H9 (cell line): Measurements from ENCODE around the gene DES. TPM values are rescaled to one million over a fixed set of nuclear protein-coding genes. Genes with fewer than 3 reads are reported as not detected.

Experiments used
- DNase-seq: peaks from one replicate; pipeline ENCODE4 v3.0.0-alpha.2; 2017
- H2AFZ ChIP-seq: one replicate; pipeline ENCODE4 v1.6.1; 2013; ENCODE audit warnings: mild to moderate bottlenecking, low read length, control low read depth, moderate library complexity
- H2AK5ac ChIP-seq: 2 replicates; pipeline ENCODE4 v1.6.1; 2013; ENCODE audit warnings: low read length, control low read depth, mixed read lengths; ENCODE audit not compliant: insufficient read length
- H2BK120ac ChIP-seq: one replicate; pipeline ENCODE4 v1.6.1; 2013; ENCODE audit warnings: low read depth, mild to moderate bottlenecking, low read length, control low read depth, inconsistent platforms; ENCODE audit not compliant: poor library complexity, severe bottlenecking
- H2BK12ac ChIP-seq: 2 replicates; pipeline ENCODE4 v1.6.1; 2013; ENCODE audit warnings: low read length, control low read depth, mixed read lengths, low read depth; ENCODE audit not compliant: insufficient read length
- H2BK15ac ChIP-seq: 2 replicates; pipeline ENCODE4 v1.6.1; 2013; ENCODE audit warnings: low read depth, low read length, control low read depth
- H2BK20ac ChIP-seq: one replicate; pipeline ENCODE4 v1.6.1; 2013; ENCODE audit warnings: low read depth, mild to moderate bottlenecking, low read length, control low read depth, inconsistent platforms; ENCODE audit not compliant: poor library complexity, severe bottlenecking
- H2BK5ac ChIP-seq: 2 replicates; pipeline ENCODE4 v1.6.1; 2013; ENCODE audit warnings: low read length, control low read depth, mixed read lengths; ENCODE audit not compliant: insufficient read length
- H3K14ac ChIP-seq: 2 replicates; pipeline ENCODE4 v1.6.1; 2013; ENCODE audit warnings: low read length, control low read depth; ENCODE audit not compliant: insufficient read depth
- H3K18ac ChIP-seq: 2 replicates; pipeline ENCODE4 v1.6.1; 2013; ENCODE audit warnings: low read depth, mild to moderate bottlenecking, mixed read lengths, low read length, control low read depth; ENCODE audit not compliant: insufficient read length
- H3K23ac ChIP-seq: 2 replicates; pipeline ENCODE4 v1.6.1; 2013; ENCODE audit warnings: low read length, control low read depth, mixed read lengths, low read depth; ENCODE audit not compliant: insufficient read length
- H3K23me2 ChIP-seq: 2 replicates; pipeline ENCODE4 v1.6.1; 2013; ENCODE audit warnings: low read depth, mild to moderate bottlenecking, mixed read lengths, low read length, control low read depth; ENCODE audit not compliant: insufficient read length, poor library complexity, severe bottlenecking
- H3K27ac ChIP-seq: 2 replicates; pipeline ENCODE4 v1.5.1; 2013; ENCODE audit warnings: low read length, control low read depth, mixed read lengths, low read depth; ENCODE audit not compliant: insufficient read length
- H3K27me3 ChIP-seq: 2 replicates; pipeline ENCODE4 v1.6.1; 2013; ENCODE audit warnings: low read length, control low read depth, inconsistent platforms; ENCODE audit not compliant: insufficient read depth
- H3K4ac ChIP-seq: 2 replicates; pipeline ENCODE4 v1.6.1; 2013; ENCODE audit warnings: low read depth, mild to moderate bottlenecking, control low read depth, inconsistent platforms, low read length, moderate library complexity
- H3K4me1 ChIP-seq: 2 replicates; pipeline ENCODE4 v1.6.1; 2013; ENCODE audit warnings: low read length, control low read depth, inconsistent platforms; ENCODE audit not compliant: insufficient read depth
- H3K4me2 ChIP-seq: 2 replicates; pipeline ENCODE4 v1.6.1; 2013; ENCODE audit warnings: low read length, control low read depth, mixed read lengths; ENCODE audit not compliant: insufficient read length, insufficient read depth
- H3K56ac ChIP-seq: 2 replicates; pipeline ENCODE4 v1.6.1; 2013; ENCODE audit warnings: low read depth, mild to moderate bottlenecking, mixed read lengths, low read length, control low read depth; ENCODE audit not compliant: insufficient read length
- H3K79me1 ChIP-seq: 2 replicates; pipeline ENCODE4 v1.6.1; 2013; ENCODE audit warnings: low read depth, mild to moderate bottlenecking, moderate library complexity, low read length, control low read depth, inconsistent platforms; ENCODE audit not compliant: insufficient read depth, poor library complexity, severe bottlenecking
- H3K79me2 ChIP-seq: 2 replicates; pipeline ENCODE4 v1.6.1; 2013; ENCODE audit warnings: low read length, control low read depth, inconsistent platforms; ENCODE audit not compliant: insufficient read depth
- H3K9ac ChIP-seq: 2 replicates; pipeline ENCODE4 v1.6.1; 2013; ENCODE audit warnings: low read length, control low read depth, mixed read lengths; ENCODE audit not compliant: insufficient read length; ENCODE audit errors: extremely low read depth
- H3K9me3 ChIP-seq: one replicate; pipeline ENCODE4 v1.6.1; 2013; ENCODE audit warnings: low read depth, low read length, inconsistent platforms; ENCODE audit not compliant: control insufficient read depth
- H3T11ph ChIP-seq: one replicate; pipeline ENCODE4 v1.6.1; 2013; ENCODE audit warnings: mild to moderate bottlenecking, low read length, control low read depth, inconsistent platforms
- H4K20me1 ChIP-seq: one replicate; pipeline ENCODE4 v1.6.1; 2013; ENCODE audit not compliant: control insufficient read depth, insufficient read length, insufficient read depth
- H4K5ac ChIP-seq: 2 replicates; pipeline ENCODE4 v1.6.1; 2013; ENCODE audit warnings: low read depth, mild to moderate bottlenecking, mixed read lengths, low read length, control low read depth; ENCODE audit not compliant: insufficient read length
- H4K8ac ChIP-seq: replicated peaks from 2 replicates; pipeline ENCODE4 v1.6.1; 2013; ENCODE audit warnings: low read length, control low read depth, mixed read lengths, low read depth; ENCODE audit not compliant: insufficient read length
- H4K91ac ChIP-seq: 2 replicates; pipeline ENCODE4 v1.6.1; 2013; ENCODE audit warnings: low read depth, mild to moderate bottlenecking, moderate library complexity, mixed read lengths, low read length, control low read depth; ENCODE audit not compliant: insufficient read length
- H3K27ac Mint-ChIP-seq, 3 experiments: 2 replicates in 2 of 3; 3 replicates in 1 of 3; pipeline ENCODE4 v1.8.0; 2020 to 2021; ENCODE audit warnings: mixed read lengths in 3 of 3, mild to moderate bottlenecking in 1 of 3, moderate library complexity in 1 of 3
- H3K27me3 Mint-ChIP-seq: 2 replicates; pipeline ENCODE4 v1.8.0; 2021; ENCODE audit warnings: low read depth, mild to moderate bottlenecking, moderate library complexity, mixed read lengths
- H3K36me3 Mint-ChIP-seq, 3 experiments: 2 replicates in 2 of 3; 3 replicates in 1 of 3; pipeline ENCODE4 v1.8.0; 2020 to 2021; ENCODE audit warnings: low read depth in 3 of 3, mixed read lengths in 3 of 3; ENCODE audit not compliant: insufficient read depth in 1 of 3
- H3K4me1 Mint-ChIP-seq, 2 experiments: 2 replicates each; pipeline ENCODE4 v1.8.0; 2020; ENCODE audit warnings: mixed read lengths in 2 of 2
- H3K4me3 Mint-ChIP-seq, 2 experiments: 2 replicates in 1 of 2; 3 replicates in 1 of 2; pipeline ENCODE4 v1.8.0; 2020 to 2021; ENCODE audit warnings: mild to moderate bottlenecking in 2 of 2, mixed read lengths in 2 of 2, moderate library complexity in 1 of 2
- H3K9me3 Mint-ChIP-seq, 2 experiments: 2 replicates in 1 of 2; 3 replicates in 1 of 2; pipeline ENCODE4 v1.8.0; 2020; ENCODE audit warnings: mild to moderate bottlenecking in 2 of 2, mixed read lengths in 2 of 2, moderate library complexity in 1 of 2
- whole genome bisulfite sequencing: extraction: QIAGEN DNeasy Blood & Tissue Kit; methylation state at CpG from one replicate; pipeline ENCODE4 v1.1.7; 2013; ENCODE audit warnings: missing lambda C conversion rate, low lambda C conversion rate, mixed read lengths; ENCODE audit not compliant: insufficient read length; ENCODE audit errors: extremely low coverage; 5-methylcytosine and 5-hydroxymethylcytosine counted together
- total RNA-seq: library from RNA; stranded (reverse); gene quantifications from 2 replicates; pipeline ENCODE4 v1.2.1, GENCODE V29; 2021
- TF ChIP-seq, protein P1 (sequence below): fragments of 200-600 bp; sonication (generic); conservative IDR thresholded peaks from 3 replicates; pipeline ENCODE4 v1.8.0; 2021; ENCODE audit warnings: antibody characterized with exemption, mild to moderate bottlenecking

The DES gene
- total RNA-seq, 1 experiment from 2014 or later = 4.6 TPM

DNA sequence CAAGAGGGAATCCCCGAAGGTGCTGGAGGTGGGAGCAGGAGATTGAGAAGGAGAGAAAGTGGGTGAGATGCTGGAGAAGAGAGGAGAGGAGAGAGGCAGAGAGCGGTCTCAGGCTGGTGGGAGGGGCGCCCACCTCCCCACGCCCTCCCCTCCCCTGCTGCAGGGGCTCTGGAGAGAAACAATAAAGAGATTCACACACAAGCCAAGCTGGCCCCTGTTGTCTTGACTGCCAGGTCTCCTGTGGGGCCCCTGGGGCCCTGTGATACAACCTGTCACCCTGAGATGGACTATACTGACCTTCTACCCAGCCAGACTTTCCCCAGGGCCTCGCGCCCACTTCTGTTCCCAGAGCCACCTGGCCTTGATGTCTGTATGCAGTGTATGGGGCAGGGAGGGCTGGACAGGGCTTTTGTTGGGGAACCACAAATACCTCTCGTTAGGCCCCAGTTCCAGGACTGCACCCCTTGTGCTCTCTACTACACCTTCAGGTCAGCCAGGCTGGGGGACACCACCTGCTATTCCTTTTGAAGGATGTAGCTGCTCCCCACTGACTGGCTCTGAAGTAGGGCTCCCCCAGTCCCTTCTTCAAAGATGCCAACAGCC, 8.5 kb downstream of the DES start:
- Mint-ChIP-seq H3K4me3 (no peak overlapping the region), H3K27me3 (peaks cover 23% of the 10 kb centered on the region), H3K9me3 (no peaks in the 10 kb centered on the region; a peak in 1 of 5 replicates), H3K4me1 (peaks cover 2 to 12% of the 10 kb centered on the region in 2 experiments; a peak in 3 of 4 replicates), H3K27ac (peak overlapping the region in 1 of 3 experiments; percentile 77; a peak in 1 of 7 replicates), H3K36me3 (no peaks in the 10 kb centered on the region; a peak in 1 of 7 replicates)
- Histone ChIP-seq H3K4me1 (no peaks in the 10 kb centered on the region), H3K18ac (no peak overlapping the region), H3T11ph (no peak overlapping the region), H2BK20ac (no peak overlapping the region), H3K9me3 (no peaks in the 10 kb centered on the region), H4K91ac (no peak overlapping the region), H3K23me2 (no peaks in the 10 kb centered on the region), H3K79me1 (no peaks in the 10 kb centered on the region), H3K4me2 (no peak overlapping the region), H2BK5ac (no peak overlapping the region), H3K27me3 (no peaks in the 10 kb centered on the region), H3K56ac (no peak overlapping the region), H3K4ac (no peak overlapping the region), H3K14ac (no peak overlapping the region; the same call in 1 of the 2 replicates), H3K23ac (no peak overlapping the region), H3K27ac (no peak overlapping the region), H2AFZ (no peak overlapping the region), H2BK12ac (no peak overlapping the region), H4K8ac (no peak overlapping the region), H2BK120ac (no peak overlapping the region), H2AK5ac (no peak overlapping the region), H3K79me2 (no peaks in the 10 kb centered on the region), H4K5ac (no peak overlapping the region), H2BK15ac (no peak overlapping the region), H3K9ac (no peak overlapping the region), H4K20me1 (no peaks in the 10 kb centered on the region)
- no CpG with 5 or more reads among the region's 7 CpGs for WGBS
- TF ChIP-seq, protein P1, sequence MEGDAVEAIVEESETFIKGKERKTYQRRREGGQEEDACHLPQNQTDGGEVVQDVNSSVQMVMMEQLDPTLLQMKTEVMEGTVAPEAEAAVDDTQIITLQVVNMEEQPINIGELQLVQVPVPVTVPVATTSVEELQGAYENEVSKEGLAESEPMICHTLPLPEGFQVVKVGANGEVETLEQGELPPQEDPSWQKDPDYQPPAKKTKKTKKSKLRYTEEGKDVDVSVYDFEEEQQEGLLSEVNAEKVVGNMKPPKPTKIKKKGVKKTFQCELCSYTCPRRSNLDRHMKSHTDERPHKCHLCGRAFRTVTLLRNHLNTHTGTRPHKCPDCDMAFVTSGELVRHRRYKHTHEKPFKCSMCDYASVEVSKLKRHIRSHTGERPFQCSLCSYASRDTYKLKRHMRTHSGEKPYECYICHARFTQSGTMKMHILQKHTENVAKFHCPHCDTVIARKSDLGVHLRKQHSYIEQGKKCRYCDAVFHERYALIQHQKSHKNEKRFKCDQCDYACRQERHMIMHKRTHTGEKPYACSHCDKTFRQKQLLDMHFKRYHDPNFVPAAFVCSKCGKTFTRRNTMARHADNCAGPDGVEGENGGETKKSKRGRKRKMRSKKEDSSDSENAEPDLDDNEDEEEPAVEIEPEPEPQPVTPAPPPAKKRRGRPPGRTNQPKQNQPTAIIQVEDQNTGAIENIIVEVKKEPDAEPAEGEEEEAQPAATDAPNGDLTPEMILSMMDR = no peak
- peak; percentile 23 for DNase-seq
